ENCODE measurements around the gene ATP8B4.
A peak's percentile ranks its signal among the peaks of the same experiment; 100 is the strongest.

The ATP8B4 gene

DNA sequence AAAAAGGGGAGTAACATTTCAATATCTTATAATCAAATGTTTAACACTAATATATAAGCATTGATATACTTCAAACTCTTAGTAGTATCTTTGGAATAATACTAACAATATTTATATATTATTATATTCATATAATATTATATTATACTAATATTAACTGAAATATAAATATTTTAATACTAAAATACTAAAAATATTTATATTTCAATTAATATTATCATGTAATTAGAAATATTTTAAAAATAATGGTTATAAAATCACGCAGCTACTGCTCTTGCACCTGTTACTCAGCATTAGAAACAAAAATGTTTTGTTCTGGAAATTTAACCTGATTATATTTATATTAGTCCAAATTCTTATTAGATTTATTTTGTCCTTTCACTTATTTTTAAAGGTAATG, 12.6 kb upstream of the ATP8B4 start:
- ATAC-seq (replicated peaks) (no peak), DNase-seq (no peak)
- peaks cover 25 to 30% of the 10 kb centered on the region in 2 donors for H3K4me1 Mint-ChIP-seq
- no peak overlapping the region for H3K27ac Mint-ChIP-seq
- H3K27me3 Mint-ChIP-seq: no peaks in the 10 kb centered on the region
- H3K36me3 Mint-ChIP-seq: peaks cover 0 to 2% of the 10 kb centered on the region in 2 donors
- peaks cover 4 to 6% of the 10 kb centered on the region in 2 donors for H3K9me3 Mint-ChIP-seq
- H3K4me3 Mint-ChIP-seq: no peak overlapping the region

DNA sequence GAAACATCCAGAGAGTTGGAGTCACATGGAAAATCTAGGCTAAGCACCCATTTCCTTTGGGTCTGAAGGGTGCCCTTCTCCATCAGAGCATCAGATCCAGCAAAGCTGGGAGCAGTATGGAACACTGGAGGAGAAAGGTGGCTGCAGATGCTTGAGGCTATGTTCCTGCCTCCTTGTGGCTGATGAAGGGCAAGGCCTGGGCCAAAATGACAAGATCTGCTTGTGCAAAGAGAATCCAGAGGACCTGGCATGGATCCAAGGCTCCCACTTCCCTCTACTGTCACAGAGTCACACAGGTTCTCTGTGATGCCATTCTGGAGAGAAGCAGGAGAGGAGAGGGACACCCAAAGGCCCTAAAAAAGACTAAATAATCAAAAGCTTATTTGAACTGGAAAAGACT, 9.2 kb upstream of the ATP8B4 start:
- Mint-ChIP-seq H3K36me3 (peaks cover 4 to 5% of the 10 kb centered on the region in 2 donors), H3K27ac (no peak overlapping the region), H3K9me3 (peaks cover 9 to 11% of the 10 kb centered on the region in 2 donors), H3K4me1 (peaks cover 0 to 9% of the 10 kb centered on the region in 2 donors), H3K4me3 (no peak overlapping the region), H3K27me3 (peaks cover 0 to 3% of the 10 kb centered on the region in 2 donors)
- DNase-seq: no peak
- no peak for ATAC-seq (replicated peaks)

DNA sequence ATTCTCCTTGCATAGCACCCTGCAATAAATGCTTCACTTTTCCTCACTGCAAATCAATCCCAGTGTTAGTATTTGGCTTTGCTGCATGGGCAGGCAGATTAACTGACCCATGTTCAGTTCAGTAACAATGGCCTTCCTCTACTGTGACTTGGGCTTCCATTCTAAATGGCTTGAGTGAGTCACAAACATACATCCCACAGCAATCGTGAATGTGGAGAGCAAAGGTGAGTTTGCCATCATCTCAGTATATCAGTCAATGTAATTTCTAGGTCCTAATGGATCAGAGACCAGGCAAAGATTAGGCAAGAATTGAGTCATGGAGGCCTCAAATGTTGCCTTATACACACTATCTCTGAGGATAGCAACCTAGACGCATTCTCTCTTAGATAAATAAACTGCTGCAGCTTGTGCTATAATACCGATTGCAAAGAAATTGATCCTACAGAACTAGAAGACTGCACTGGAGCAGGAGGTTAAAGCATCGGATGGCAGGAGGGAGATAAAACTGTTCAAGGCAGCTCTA, 8.3 kb upstream of the ATP8B4 start:
- peaks cover 0 to 7% of the 10 kb centered on the region in 2 donors for H3K4me1 Mint-ChIP-seq
- no peak overlapping the region for H3K27ac Mint-ChIP-seq
- ATAC-seq (replicated peaks) (no peak), DNase-seq (no peak)
- H3K4me3 Mint-ChIP-seq: no peak overlapping the region
- peaks cover 0 to 3% of the 10 kb centered on the region in 2 donors for H3K27me3 Mint-ChIP-seq
- H3K36me3 Mint-ChIP-seq: peaks cover 4 to 5% of the 10 kb centered on the region in 2 donors
- H3K9me3 Mint-ChIP-seq: peaks cover 5 to 9% of the 10 kb centered on the region in 2 donors

DNA sequence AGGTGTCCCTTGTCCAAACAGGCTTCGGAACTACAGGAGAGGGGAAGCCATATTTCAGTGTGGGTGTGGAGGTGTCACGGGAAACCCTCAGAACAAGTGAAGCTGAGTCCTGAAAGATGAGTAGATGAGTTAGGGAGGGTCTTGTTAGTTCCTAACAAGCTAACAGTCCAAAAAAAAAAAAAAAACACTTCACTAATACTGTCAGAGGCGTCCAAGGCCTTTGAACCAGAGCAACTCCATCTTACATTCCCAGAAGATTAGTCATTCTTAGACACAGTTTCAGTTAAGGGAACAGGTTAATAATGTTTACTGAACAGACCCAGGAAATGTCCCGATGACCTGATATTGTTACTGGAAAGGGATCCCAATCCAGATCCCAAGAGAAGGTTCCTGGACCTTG, 7.0 kb upstream of the ATP8B4 start:
- Mint-ChIP-seq H3K4me1 (peaks cover 0 to 5% of the 10 kb centered on the region in 2 donors), H3K4me3 (no peak overlapping the region), H3K9me3 (peaks cover 5 to 8% of the 10 kb centered on the region in 2 donors), H3K36me3 (peaks cover 4 to 5% of the 10 kb centered on the region in 2 donors), H3K27ac (no peak overlapping the region), H3K27me3 (peaks cover 0 to 3% of the 10 kb centered on the region in 2 donors)
- ATAC-seq (replicated peaks) (no peak), DNase-seq (no peak)

DNA sequence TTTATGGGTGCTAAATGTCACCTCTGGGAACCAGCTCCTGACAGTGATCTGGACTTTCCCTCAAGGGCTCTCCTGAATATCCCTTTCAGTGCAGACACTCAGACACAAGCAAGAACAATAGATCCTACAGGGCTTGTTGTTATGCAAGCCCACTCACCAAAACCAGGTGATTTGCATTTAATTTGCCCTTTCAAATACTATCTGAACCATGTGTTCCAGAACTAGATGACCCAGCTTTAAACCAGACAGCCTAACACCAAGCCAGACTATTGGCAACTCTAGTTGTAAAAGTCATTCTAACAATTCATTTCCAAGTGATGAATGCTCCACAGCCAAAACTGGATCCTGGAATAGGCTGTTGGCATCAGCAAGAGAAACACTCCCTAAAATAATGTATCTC, 5.6 kb upstream of the ATP8B4 start:
- no peak overlapping the region for H3K27ac Mint-ChIP-seq
- peaks cover 0 to 2% of the 10 kb centered on the region in 2 donors for H3K4me1 Mint-ChIP-seq
- ATAC-seq (replicated peaks) (no peak), DNase-seq (no peak)
- H3K27me3 Mint-ChIP-seq: peaks cover 0 to 3% of the 10 kb centered on the region in 2 donors
- H3K36me3 Mint-ChIP-seq: peaks cover 4 to 5% of the 10 kb centered on the region in 2 donors
- H3K9me3 Mint-ChIP-seq: peaks cover 5% of the 10 kb centered on the region in 2 donors
- no peak overlapping the region for H3K4me3 Mint-ChIP-seq

DNA sequence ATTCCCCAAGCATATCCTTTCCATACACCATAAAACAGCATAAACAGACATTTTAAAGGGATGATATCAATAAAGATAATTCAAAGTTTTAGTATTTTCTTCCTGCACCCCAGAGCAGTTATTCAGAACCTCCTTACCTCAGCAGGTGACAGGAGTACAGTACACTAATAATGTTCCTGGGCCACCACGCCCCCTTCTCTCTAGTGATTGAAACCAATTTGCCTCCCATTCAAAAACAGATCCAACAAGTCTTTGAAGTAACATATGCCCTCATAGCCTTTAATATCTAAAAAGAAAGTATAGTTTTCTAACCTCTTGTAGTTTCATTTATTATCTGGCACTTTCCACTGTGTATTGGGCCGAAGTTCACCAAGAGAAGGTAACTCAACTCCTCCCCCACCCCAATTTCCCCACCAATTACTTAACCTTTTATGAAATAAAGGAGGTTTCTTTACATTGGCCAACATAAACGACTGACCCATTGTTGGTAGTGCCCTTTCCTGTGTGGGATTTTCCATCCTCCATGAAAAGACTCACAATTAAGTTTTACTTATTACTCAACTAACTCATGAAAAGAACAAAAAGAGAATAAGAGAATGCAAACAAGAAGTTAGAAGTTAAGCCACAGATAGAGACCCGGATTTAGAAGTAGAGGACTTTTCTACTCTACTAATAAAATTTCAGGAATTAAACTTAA, 5.0 kb upstream of the ATP8B4 start:
- H3K4me1 Mint-ChIP-seq: peaks cover 4 to 6% of the 10 kb centered on the region in 2 donors
- H3K4me3 Mint-ChIP-seq: no peak overlapping the region
- peaks cover 5% of the 10 kb centered on the region in 2 donors for H3K9me3 Mint-ChIP-seq
- no peak for ATAC-seq (replicated peaks)
- H3K27me3 Mint-ChIP-seq: peaks cover 0 to 3% of the 10 kb centered on the region in 2 donors
- H3K36me3 Mint-ChIP-seq: peaks cover 4 to 5% of the 10 kb centered on the region in 2 donors
- no peak overlapping the region for H3K27ac Mint-ChIP-seq
- DNase-seq: no peak

DNA sequence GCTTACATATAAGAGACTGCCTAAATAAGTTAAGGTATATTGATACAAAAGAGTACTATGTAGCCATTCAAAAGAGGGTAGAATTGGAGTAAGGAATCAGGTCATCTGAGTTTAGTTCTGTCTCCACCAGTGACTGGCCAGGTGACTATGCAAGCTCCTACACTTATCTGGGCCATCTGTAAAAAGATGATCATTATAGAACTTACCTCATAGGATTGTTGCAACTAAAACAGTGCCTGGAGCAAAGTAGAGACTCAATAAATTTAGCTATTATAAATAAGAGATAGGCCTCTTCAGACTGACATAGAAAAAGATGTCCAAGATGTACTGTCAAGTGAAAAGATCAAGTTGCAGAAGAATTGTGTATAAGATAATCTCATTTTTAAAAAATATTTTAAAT, 1.7 kb upstream of the ATP8B4 start:
- ATAC-seq (replicated peaks): no peak
- Mint-ChIP-seq H3K27me3 (peaks cover 5 to 8% of the 10 kb centered on the region in 2 donors), H3K27ac (no peak overlapping the region), H3K4me3 (no peak overlapping the region), H3K36me3 (peaks cover 4 to 9% of the 10 kb centered on the region in 2 donors), H3K9me3 (peaks cover 5% of the 10 kb centered on the region in 2 donors), H3K4me1 (peaks cover 15% of the 10 kb centered on the region in 2 donors)
- no peak for DNase-seq

DNA sequence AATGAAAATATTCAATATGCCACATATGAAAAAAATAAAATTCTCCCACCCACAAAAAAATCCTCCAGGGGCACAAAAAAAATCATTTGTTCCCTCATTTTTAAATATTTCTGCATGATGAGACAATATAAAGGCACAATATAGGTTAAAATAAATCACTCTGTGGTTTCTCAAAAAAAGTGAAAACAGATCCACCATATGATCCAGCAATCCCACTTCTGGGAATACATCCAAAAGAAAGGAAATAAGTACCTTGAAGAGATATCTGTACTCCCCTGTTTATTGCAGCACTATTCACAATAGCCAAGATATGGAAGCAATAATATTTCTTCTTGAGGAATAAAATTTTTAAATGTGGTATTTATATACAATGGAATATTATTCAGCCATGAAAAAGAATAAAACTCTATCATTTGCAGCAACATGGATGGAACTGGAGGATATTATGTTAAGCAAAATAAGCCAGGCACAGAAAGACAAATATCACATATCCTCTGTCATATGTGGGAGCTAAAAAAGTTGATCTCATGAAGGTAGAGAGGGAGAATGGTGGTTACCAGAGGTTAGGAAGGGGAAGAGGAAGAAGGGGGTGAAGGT, 1.5 kb downstream of the ATP8B4 start:
- Mint-ChIP-seq H3K9me3 (no peaks in the 10 kb centered on the region), H3K36me3 (peaks cover 0 to 6% of the 10 kb centered on the region in 2 donors), H3K4me1 (peaks cover 29 to 33% of the 10 kb centered on the region in 2 donors), H3K27ac (no peak overlapping the region), H3K4me3 (no peak overlapping the region), H3K27me3 (peaks cover 11 to 13% of the 10 kb centered on the region in 2 donors)
- DNase-seq: no peak
- ATAC-seq (replicated peaks): no peak

DNA sequence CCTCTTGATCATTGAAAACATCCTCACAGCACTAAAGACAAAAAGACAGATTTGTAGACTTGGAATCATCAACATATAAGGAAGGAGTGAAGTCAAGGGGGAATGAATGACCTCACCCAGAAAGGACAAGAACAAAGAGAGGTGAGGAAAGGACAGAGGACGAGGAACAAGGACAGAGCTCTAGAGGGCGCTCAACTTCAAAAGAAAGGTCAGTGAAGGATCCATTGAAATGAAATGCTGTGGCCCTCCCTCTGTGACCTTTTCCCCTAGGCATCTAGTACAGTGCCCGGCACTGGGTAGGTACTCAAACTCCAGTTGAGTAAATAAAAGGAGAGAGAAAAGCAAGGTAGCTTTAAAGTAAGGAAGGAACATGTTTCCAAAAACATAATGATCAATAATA, 2.6 kb downstream of the ATP8B4 start:
- Mint-ChIP-seq H3K4me1 (peaks cover 29 to 33% of the 10 kb centered on the region in 2 donors), H3K4me3 (no peak overlapping the region)

DNA sequence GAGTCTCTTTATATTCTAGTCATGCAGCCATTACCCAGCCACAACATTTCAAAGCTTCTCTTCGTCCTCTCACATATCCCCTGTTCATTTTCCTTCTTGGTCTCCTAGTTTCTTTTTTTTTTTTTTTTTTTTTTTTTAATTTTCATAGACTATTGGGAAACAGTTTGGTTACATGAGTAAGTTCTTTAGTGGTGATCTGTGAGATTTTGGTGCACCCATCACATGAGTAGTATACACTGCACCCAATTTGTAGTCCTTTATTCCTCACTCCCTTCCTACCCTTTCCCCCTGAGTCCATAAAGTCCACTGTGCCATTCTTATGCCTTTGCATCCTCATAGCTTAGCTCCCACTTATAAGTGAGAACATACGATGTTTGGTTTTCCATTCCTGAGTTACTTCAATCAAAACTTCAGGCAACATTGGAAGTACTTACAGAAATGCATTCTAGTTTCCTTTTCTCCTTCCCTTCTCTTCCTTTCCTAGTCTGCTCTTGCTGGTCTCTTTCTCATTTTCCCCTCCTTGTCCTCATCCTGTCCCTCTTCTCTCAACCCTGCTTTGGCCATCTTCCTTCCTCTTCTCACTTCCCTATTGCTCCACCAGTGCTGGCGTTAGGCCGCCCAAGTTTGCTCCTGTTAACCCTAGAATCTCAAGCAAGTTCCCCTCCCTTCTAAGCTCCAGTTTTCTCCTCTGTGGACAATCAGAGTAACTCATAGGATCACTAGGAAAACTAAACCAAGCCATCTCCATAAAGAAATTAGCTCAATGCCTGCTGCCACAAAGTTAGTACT, 4.8 kb downstream of the ATP8B4 start:
- Mint-ChIP-seq H3K9me3 (no peaks in the 10 kb centered on the region), H3K4me3 (peak overlapping the region in 1 of 2 donors; percentile 8)

More for the DNA sequence above, 2.6 kb downstream of the ATP8B4 start:
- Mint-ChIP-seq H3K27me3 (peaks cover 12 to 13% of the 10 kb centered on the region in 2 donors), H3K27ac (no peak overlapping the region), H3K36me3 (peaks cover 0 to 6% of the 10 kb centered on the region in 2 donors), H3K9me3 (no peaks in the 10 kb centered on the region)
- ATAC-seq (replicated peaks) (peak; percentile 59 to 60), DNase-seq (no peak)

DNA sequence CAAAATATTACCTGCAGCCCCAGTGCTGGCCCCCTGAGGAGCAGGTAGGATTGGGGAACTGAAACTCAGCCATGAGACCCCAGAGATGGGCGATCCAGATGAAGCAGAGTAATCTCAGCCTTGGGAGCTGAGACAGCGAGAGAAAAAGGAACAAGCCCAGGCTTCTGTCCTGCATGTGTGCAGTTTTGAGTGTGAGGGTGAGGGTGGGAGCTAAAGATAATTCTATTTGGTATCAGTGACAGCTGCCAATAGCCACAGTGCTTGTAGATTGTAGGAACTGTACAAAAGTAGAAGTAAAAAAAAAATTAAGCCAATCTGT, 5.9 kb downstream of the ATP8B4 start:
- Mint-ChIP-seq H3K9me3 (peaks cover 0 to 4% of the 10 kb centered on the region in 2 donors), H3K27ac (peak overlapping the region; percentile 60), H3K36me3 (peaks cover 2 to 6% of the 10 kb centered on the region in 2 donors), H3K4me3 (no peak overlapping the region), H3K4me1 (peaks cover 29 to 36% of the 10 kb centered on the region in 2 donors), H3K27me3 (peaks cover 12 to 13% of the 10 kb centered on the region in 2 donors)
- DNase-seq (no peak), ATAC-seq (replicated peaks) (peak; percentile 79)

More for the DNA sequence above, 4.8 kb downstream of the ATP8B4 start:
- DNase-seq: no peak
- Mint-ChIP-seq H3K27ac (no peak overlapping the region), H3K27me3 (peaks cover 12 to 13% of the 10 kb centered on the region in 2 donors), H3K36me3 (peaks cover 0 to 6% of the 10 kb centered on the region in 2 donors), H3K4me1 (peaks cover 29 to 35% of the 10 kb centered on the region in 2 donors)
- peak; percentile 31 to 56 for ATAC-seq (replicated peaks)

DNA sequence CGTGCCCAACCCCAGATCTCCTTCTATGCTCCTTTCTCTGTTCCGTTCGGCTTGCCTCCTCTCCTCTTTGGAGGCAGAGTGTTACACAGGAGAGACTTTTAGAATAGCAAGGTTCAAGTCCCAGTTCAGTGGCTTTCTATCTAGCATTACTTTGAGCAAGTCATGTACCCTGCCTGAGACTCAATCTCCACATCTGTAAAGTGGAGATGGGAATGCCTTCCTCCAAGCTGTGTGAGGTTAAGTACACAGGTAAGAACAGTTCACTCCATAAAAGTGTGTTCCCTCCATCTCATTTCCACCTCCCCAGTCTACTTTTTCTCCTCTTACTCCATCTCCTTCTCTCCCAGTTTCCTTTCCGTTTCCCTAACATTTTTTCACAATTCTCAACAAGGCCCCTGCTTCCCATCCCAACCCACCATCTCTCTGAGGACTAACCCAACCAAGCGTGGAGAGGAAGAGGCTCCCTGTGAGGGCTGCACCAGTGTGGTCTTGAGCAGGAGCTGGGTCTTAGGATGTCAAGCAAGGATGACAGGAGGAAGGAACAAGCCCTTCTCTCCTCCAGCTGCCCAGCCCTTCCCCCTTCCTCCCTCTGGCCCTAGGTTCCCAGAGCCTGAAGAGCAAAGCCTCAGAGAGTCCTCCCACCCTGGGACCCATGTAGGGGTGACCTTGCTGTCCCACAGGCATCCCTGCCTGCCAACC, 6.4 kb downstream of the ATP8B4 start:
- ATAC-seq (replicated peaks) (peak in 1 of 2 donors; percentile 28), DNase-seq (no peak)
- H3K4me1 Mint-ChIP-seq: peaks cover 31 to 42% of the 10 kb centered on the region in 2 donors
- H3K36me3 Mint-ChIP-seq: peaks cover 2 to 6% of the 10 kb centered on the region in 2 donors
- H3K27ac Mint-ChIP-seq: peak overlapping the region; percentile 60
- peaks cover 12 to 13% of the 10 kb centered on the region in 2 donors for H3K27me3 Mint-ChIP-seq
- H3K9me3 Mint-ChIP-seq: peaks cover 0 to 4% of the 10 kb centered on the region in 2 donors
- H3K4me3 Mint-ChIP-seq: no peak overlapping the region

DNA sequence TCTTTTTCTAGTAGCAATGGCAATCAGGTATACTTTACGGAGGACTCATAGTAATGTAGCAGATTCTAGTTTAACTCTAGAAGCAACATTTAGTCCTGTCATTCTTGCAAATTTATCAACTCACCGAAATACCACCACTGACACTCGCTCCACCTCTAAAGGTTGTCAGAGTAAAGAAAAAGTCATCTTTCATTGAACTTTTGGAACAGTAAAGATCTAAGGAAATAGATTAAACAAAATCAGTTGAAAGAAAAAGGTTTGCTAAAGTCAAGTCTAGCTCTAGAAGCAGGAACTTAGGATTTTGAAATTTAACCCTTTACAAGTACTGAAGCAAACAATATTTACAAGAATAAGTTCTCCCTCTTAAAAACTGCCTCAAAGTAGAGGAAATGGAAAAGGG, 8.7 kb downstream of the ATP8B4 start:
- no peak for ATAC-seq (replicated peaks)
- Mint-ChIP-seq H3K27ac (no peak overlapping the region), H3K27me3 (peaks cover 7 to 9% of the 10 kb centered on the region in 2 donors), H3K4me1 (peaks cover 29 to 42% of the 10 kb centered on the region in 2 donors), H3K9me3 (peaks cover 0 to 4% of the 10 kb centered on the region in 2 donors), H3K36me3 (peaks cover 2% of the 10 kb centered on the region in 2 donors), H3K4me3 (no peak overlapping the region)
- no peak for DNase-seq

All from stimulated activated naive B cell treated with anti-CD40 and anti-IgM and Interleukin-4, amounts not matched to agents 10 μg/mL and 1 μg/mL and 100 μg/mL, for 72 hours (primary cell).